HS-27A (cell line): ENCODE measurements around the gene NDN.
"Not testable (repeated sequence)": the region's sequence is repeated elsewhere in the genome, so short reads cannot be mapped to it uniquely, and the experiment has no call there.

ENCODE experiments used
- DNase-seq: peaks from one replicate; pipeline ENCODE4 v3.0.0-alpha.2; 2012; ENCODE audit warnings: low read depth, missing footprints

NDN gene

GRCh38 chr15:23687143-23687470, at the start of gene NDN:
TSS of gene NDN (minus strand) at chr15:23687305. CDS start at chr15:23687217, 88 bp downstream.
- DNase-seq, result no peak

GRCh38 chr15:23736033-23736673, 49.0 kb upstream of the NDN start:
- DNase-seq, result no peak

GRCh38 chr15:23734862-23735261, 47.8 kb upstream of the NDN start:
- no peak for DNase-seq

GRCh38 chr15:23713874-23714656, 27.0 kb upstream of the NDN start:
- DNase-seq, result not testable (repeated sequence)

GRCh38 chr15:23708332-23708731, 21.2 kb upstream of the NDN start:
- no peak for DNase-seq

- no peak for DNase-seq
Measured at GRCh38 chr15:23695282-23695681, 8.2 kb upstream of the NDN start.

GRCh38 chr15:23694592-23694991, 7.5 kb upstream of the NDN start:
- DNase-seq, result no peak

GRCh38 chr15:23690450-23690852, 3.3 kb upstream of the NDN start:
- no peak for DNase-seq

- DNase-seq, result no peak
Measured at GRCh38 chr15:23690015-23690414, 2.9 kb upstream of the NDN start.

GRCh38 chr15:23686466-23687142, 501 bp downstream of the NDN start:
- no peak for DNase-seq

- DNase-seq, result no peak
Measured at GRCh38 chr15:23671481-23671880, 15.6 kb downstream of the NDN start.

- no peak for DNase-seq
Measured at GRCh38 chr15:23670970-23671369, 16.1 kb downstream of the NDN start.

GRCh38 chr15:23663232-23663631, 23.9 kb downstream of the NDN start:
- DNase-seq, result no peak

- DNase-seq, result no peak
Measured at GRCh38 chr15:23648920-23649515, 38.1 kb downstream of the NDN start.

GRCh38 chr15:23647421-23648370, 39.4 kb downstream of the NDN start, which contains the start of gene MAGEL2:
TSS of gene MAGEL2 (minus strand) at chr15:23647867. CDS start at chr15:23647742, 125 bp downstream.
- no peak for DNase-seq

GRCh38 chr15:23647001-23647295, 40.2 kb downstream of the NDN start:
- DNase-seq, result no peak

- no peak for DNase-seq
Measured at GRCh38 chr15:23646165-23647000, 40.7 kb downstream of the NDN start.

GRCh38 chr15:23645371-23646164, 41.5 kb downstream of the NDN start:
- no peak for DNase-seq

GRCh38 chr15:23644829-23645228, 42.3 kb downstream of the NDN start:
- no peak for DNase-seq
